H1 (cell line): Measurements from ENCODE around the gene CDC7. TPM values are rescaled to one million over a fixed set of nuclear protein-coding genes. Genes with fewer than 3 reads are reported as not detected.

Experiments
- CHD1 ChIP-seq: IDR thresholded peaks from 2 replicates; pipeline ENCODE4 v1.6.1; 2012; ENCODE audit warnings: low read depth, low read length, improper control_type of control experiment
- CTBP2 ChIP-seq: IDR thresholded peaks from 2 replicates; pipeline ENCODE4 v1.7.0; 2011; ENCODE audit warnings: borderline replicate concordance, mild to moderate bottlenecking, moderate library complexity, mixed read lengths, low read length; ENCODE audit not compliant: insufficient read depth, insufficient read length
- JUN ChIP-seq: IDR thresholded peaks from 2 replicates; pipeline ENCODE4 v1.6.1; 2011; ENCODE audit warnings: low read depth, mild to moderate bottlenecking, improper control_type of control experiment, low read length
- KDM4A ChIP-seq: IDR thresholded peaks from one replicate; pipeline ENCODE4 v1.7.1; 2012; ENCODE audit warnings: low read depth, mild to moderate bottlenecking, moderate library complexity, low read length, inconsistent platforms; ENCODE audit not compliant: severe bottlenecking
- POLR2A ChIP-seq, 2 experiments: IDR thresholded peaks; 1 replicate in 1 of 2; 2 replicates in 1 of 2; pipeline ENCODE4 v1.6.1; 2011; ENCODE audit warnings: low read depth in 2 of 2, low read length in 2 of 2, mild to moderate bottlenecking in 2 of 2; ENCODE audit errors: control extremely low read depth in 1 of 2
- SAP30 ChIP-seq: fragments of 300-600 bp; sonication (generic); IDR thresholded peaks from 2 replicates; pipeline ENCODE4 v1.7.1; 2012; ENCODE audit warnings: low read length, moderate library complexity, mild to moderate bottlenecking, inconsistent platforms; ENCODE audit not compliant: insufficient read depth, insufficient replicate concordance
- SP4 ChIP-seq: IDR thresholded peaks from 2 replicates; pipeline ENCODE4 v1.6.1; 2012; ENCODE audit warnings: low read length, inconsistent platforms
- SUZ12 ChIP-seq: fragments of 200-600 bp; sonication (generic); IDR thresholded peaks from 2 replicates; pipeline ENCODE4 v1.6.1; 2012; ENCODE audit warnings: mild to moderate bottlenecking, inconsistent platforms, low read length, moderate library complexity, mixed read lengths
- TAF7 ChIP-seq: optimal IDR thresholded peaks from 2 replicates; pipeline ENCODE3; 2011; ENCODE audit warnings: low read depth, mild to moderate bottlenecking, inconsistent platforms, low read length, moderate library complexity, borderline replicate concordance
- TBP ChIP-seq: IDR thresholded peaks from 2 replicates; pipeline ENCODE4 v1.6.1; 2011; ENCODE audit warnings: low read depth, low read length, improper control_type of control experiment
- TEAD4 ChIP-seq: IDR thresholded peaks from 2 replicates; pipeline ENCODE4 v1.6.1; 2012; ENCODE audit warnings: low read depth, low read length, inconsistent platforms, mixed read lengths
- YY1 ChIP-seq: IDR thresholded peaks from 2 replicates; pipeline ENCODE4 v1.6.1; 2011; ENCODE audit warnings: low read depth, mild to moderate bottlenecking, low read length
- ZNF274 ChIP-seq: IDR thresholded peaks from 2 replicates; pipeline ENCODE4 v1.7.0; 2012; ENCODE audit warnings: low read length, borderline replicate concordance; ENCODE audit errors: extremely low read depth
- polyA plus RNA-seq, 7 experiments: library from polyadenylated mRNA; depleted of rRNA in 3 of 7; stranded (reverse) in 5 of 7; unstranded in 2 of 7; fragments of >200 nt in 5 of 7; fragments of 200-250 nt in 2 of 7; gene quantifications; 1 replicate in 5 of 7; 2 replicates in 1 of 7; 4 replicates in 1 of 7; pipeline versions ENCODE4 v1.2.1 to v1.2.3, GENCODE V29; 2011 to 2013; ENCODE audit warnings: missing spikeins in 2 of 7, mixed read lengths in 2 of 7
- total RNA-seq: library from RNA; stranded (reverse); fragmentation: NEBNext Ultra II Directional; extraction: Animal tissue kit (Norgen Biotek cat#: 25700); gene quantifications from 2 replicates; pipeline ENCODE4 v1.2.1, GENCODE V29; 2021

The CDC7 gene
- total and polyA plus RNA-seq, 2 of the 8 experiments (the other 6 are each of a cell fraction or from before 2014, with no cell fraction given) = 12.2 to 34.4 TPM

GRCh38 chr1:91500756-91501522 lies at the start of gene CDC7 (continued):
- no peak for TF ChIP-seq ZNF274
- no peak for TF ChIP-seq SAP30
- no peak for TF ChIP-seq CTBP2
- TF ChIP-seq TEAD4 = no peak
- TF ChIP-seq KDM4A = peak; percentile 64
- TF ChIP-seq YY1 = no peak; the same call in 1 of the 2 replicates
- TF ChIP-seq TAF7 = peak; percentile 87
- TF ChIP-seq SP4 = peak; percentile 36; the same call in 1 of the 2 replicates
- peak; percentile 59 for TF ChIP-seq TBP
- TF ChIP-seq JUN = no peak
- TF ChIP-seq POLR2A (IDR thresholded peaks at IDR 0.05; ENCODE audit: control extremely low read depth in 1 of 2, low read depth in 2 of 2, low read length in 2 of 2) = peak; percentile 90 to 95
- no peak for TF ChIP-seq SUZ12
- TF ChIP-seq CHD1 = no peak
- TF ChIP-seq, all 59 proteins: peak for 25
